Measurements from ENCODE around the gene CCDC81. TPM values are rescaled to one million over a fixed set of nuclear protein-coding genes. Genes with fewer than 3 reads are reported as not detected.

The CCDC81 gene
- total and polyA plus RNA-seq, 2 of the 13 experiments (the other 11 are each of a cell fraction or from before 2014, with no cell fraction given) = 0.15 to 0.22 TPM

DNA sequence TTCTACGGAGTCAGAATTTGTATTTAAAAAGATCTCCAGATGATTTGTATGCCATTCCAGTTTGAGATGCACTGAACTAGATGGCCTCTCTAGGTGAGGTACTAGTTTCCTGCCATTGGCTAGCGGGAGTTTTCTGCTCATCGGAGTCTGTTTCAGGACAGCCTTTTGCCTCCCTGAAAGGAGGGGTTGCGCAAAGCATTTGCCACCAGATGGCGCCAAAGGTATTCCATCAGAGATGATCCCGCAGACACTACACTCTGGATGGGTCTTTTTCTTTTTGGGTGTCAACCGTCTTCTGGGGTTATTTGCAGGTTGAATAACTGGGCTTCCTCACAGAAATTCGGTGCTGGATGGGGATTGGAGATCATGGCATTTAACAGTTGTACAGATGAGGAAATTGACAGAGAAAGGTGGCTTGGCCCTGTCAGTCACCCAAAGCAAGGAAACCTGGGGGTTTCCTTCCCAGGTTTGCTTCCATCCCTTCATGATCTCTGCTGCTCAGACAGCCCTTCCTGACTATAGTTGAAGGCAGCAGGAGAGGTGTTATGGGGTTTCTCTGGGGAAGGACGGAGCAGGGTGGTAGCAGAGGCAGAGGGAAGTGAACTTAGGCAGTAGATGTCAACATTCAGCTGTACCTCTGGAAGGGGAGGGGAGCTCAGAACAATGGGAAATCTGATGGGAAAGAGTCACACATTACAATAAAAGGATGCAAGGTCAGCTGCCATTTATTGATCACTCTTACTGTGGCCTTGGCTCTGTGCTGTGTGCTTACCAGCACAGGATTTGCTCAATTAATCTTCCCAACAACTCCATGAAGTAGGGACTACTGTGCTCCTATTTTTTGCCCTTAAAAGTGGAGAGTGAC lies 81.6 kb downstream of the CCDC81 start (continued):
- TF ChIP-seq ELF4 (CRISPR knock-in tag; IDR thresholded peaks at IDR 0.05; ENCODE audit: borderline replicate concordance) = no peak
- TF ChIP-seq ZNF552 (CRISPR knock-in tag; IDR thresholded peaks at IDR 0.05; ENCODE audit: borderline replicate concordance) = no peak
- no peak for TF ChIP-seq ZNF251 (CRISPR knock-in tag; IDR thresholded peaks at IDR 0.05)
- TF ChIP-seq PITX1 (CRISPR knock-in tag; IDR thresholded peaks at IDR 0.05) = no peak
- TF ChIP-seq ZBTB7A (CRISPR knock-in tag; IDR thresholded peaks at IDR 0.05) = no peak
- TF ChIP-seq, protein P1, sequence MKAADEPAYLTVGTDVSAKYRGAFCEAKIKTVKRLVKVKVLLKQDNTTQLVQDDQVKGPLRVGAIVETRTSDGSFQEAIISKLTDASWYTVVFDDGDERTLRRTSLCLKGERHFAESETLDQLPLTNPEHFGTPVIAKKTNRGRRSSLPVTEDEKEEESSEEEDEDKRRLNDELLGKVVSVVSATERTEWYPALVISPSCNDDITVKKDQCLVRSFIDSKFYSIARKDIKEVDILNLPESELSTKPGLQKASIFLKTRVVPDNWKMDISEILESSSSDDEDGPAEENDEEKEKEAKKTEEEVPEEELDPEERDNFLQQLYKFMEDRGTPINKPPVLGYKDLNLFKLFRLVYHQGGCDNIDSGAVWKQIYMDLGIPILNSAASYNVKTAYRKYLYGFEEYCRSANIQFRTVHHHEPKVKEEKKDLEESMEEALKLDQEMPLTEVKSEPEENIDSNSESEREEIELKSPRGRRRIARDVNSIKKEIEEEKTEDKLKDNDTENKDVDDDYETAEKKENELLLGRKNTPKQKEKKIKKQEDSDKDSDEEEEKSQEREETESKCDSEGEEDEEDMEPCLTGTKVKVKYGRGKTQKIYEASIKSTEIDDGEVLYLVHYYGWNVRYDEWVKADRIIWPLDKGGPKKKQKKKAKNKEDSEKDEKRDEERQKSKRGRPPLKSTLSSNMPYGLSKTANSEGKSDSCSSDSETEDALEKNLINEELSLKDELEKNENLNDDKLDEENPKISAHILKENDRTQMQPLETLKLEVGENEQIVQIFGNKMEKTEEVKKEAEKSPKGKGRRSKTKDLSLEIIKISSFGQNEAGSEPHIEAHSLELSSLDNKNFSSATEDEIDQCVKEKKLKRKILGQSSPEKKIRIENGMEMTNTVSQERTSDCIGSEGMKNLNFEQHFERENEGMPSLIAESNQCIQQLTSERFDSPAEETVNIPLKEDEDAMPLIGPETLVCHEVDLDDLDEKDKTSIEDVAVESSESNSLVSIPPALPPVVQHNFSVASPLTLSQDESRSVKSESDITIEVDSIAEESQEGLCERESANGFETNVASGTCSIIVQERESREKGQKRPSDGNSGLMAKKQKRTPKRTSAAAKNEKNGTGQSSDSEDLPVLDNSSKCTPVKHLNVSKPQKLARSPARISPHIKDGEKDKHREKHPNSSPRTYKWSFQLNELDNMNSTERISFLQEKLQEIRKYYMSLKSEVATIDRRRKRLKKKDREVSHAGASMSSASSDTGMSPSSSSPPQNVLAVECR (CRISPR knock-in tag; IDR thresholded peaks at IDR 0.05; ENCODE audit: borderline replicate concordance) = 0 out of 2 replicates have a peak, but pooled peaks have one; percentile 17
- TF ChIP-seq, protein P2, sequence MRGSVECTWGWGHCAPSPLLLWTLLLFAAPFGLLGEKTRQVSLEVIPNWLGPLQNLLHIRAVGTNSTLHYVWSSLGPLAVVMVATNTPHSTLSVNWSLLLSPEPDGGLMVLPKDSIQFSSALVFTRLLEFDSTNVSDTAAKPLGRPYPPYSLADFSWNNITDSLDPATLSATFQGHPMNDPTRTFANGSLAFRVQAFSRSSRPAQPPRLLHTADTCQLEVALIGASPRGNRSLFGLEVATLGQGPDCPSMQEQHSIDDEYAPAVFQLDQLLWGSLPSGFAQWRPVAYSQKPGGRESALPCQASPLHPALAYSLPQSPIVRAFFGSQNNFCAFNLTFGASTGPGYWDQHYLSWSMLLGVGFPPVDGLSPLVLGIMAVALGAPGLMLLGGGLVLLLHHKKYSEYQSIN (CRISPR knock-in tag; IDR thresholded peaks at IDR 0.05; ENCODE audit: borderline replicate concordance) = no peak
- peak; percentile 19; the same call in 1 of the 2 replicates for TF ChIP-seq NCOA2 (CRISPR knock-in tag; IDR thresholded peaks at IDR 0.05)
- TF ChIP-seq ZNF121 (CRISPR knock-in tag; IDR thresholded peaks at IDR 0.05) = 0 out of 2 replicates have a peak, but pooled peaks have one; percentile 15
- TF ChIP-seq ZNF30 (CRISPR knock-in tag; IDR thresholded peaks at IDR 0.05) = no peak
- TF ChIP-seq ZKSCAN8 (CRISPR knock-in tag; IDR thresholded peaks at IDR 0.05; ENCODE audit: borderline replicate concordance) = no peak
- TF ChIP-seq POGZ (CRISPR knock-in tag; IDR thresholded peaks at IDR 0.05) = no peak
- TF ChIP-seq, protein P3, sequence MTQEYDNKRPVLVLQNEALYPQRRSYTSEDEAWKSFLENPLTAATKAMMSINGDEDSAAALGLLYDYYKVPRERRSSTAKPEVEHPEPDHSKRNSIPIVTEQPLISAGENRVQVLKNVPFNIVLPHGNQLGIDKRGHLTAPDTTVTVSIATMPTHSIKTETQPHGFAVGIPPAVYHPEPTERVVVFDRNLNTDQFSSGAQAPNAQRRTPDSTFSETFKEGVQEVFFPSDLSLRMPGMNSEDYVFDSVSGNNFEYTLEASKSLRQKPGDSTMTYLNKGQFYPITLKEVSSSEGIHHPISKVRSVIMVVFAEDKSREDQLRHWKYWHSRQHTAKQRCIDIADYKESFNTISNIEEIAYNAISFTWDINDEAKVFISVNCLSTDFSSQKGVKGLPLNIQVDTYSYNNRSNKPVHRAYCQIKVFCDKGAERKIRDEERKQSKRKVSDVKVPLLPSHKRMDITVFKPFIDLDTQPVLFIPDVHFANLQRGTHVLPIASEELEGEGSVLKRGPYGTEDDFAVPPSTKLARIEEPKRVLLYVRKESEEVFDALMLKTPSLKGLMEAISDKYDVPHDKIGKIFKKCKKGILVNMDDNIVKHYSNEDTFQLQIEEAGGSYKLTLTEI (CRISPR knock-in tag; conservative IDR thresholded peaks at IDR 0.05) = no peak
- no peak for TF ChIP-seq ZFP36L2 (CRISPR knock-in tag; IDR thresholded peaks at IDR 0.05)
- TF ChIP-seq LCORL (IDR thresholded peaks at IDR 0.05) = no peak
- 0 out of 2 replicates have a peak, but pooled peaks have one; percentile 28 for TF ChIP-seq LCORL (CRISPR knock-in tag; IDR thresholded peaks at IDR 0.05)
- TF ChIP-seq MLX (CRISPR knock-in tag; IDR thresholded peaks at IDR 0.05) = no peak
- 0 out of 2 replicates have a peak, but pooled peaks have one; percentile 38 for TF ChIP-seq ZNF747 (CRISPR knock-in tag; IDR thresholded peaks at IDR 0.05; ENCODE audit: borderline replicate concordance)
- no peak for TF ChIP-seq PATZ1 (CRISPR knock-in tag; IDR thresholded peaks at IDR 0.05)
- TF ChIP-seq ZNF7 (CRISPR knock-in tag; IDR thresholded peaks at IDR 0.05) = no peak
